Activated CD4-positive, alpha-beta T cell treated with anti-CD3 and anti-CD28 coated beads, Interleukin-2, amount 50 U/mL, for 24 hours (primary cell): ENCODE measurements around the gene ASCC3.

Experiments used
- DNase-seq, 2 donors: peaks; one replicate each; pipeline ENCODE4 v3.0.0-alpha.2; 2020; ENCODE audit warnings: low read depth in 1 of 2, low spot score in 1 of 2

ASCC3 gene

GRCh38 chr6:100467129-100468015, 413.8 kb downstream of the ASCC3 start:
- no peak for DNase-seq

DNA sequence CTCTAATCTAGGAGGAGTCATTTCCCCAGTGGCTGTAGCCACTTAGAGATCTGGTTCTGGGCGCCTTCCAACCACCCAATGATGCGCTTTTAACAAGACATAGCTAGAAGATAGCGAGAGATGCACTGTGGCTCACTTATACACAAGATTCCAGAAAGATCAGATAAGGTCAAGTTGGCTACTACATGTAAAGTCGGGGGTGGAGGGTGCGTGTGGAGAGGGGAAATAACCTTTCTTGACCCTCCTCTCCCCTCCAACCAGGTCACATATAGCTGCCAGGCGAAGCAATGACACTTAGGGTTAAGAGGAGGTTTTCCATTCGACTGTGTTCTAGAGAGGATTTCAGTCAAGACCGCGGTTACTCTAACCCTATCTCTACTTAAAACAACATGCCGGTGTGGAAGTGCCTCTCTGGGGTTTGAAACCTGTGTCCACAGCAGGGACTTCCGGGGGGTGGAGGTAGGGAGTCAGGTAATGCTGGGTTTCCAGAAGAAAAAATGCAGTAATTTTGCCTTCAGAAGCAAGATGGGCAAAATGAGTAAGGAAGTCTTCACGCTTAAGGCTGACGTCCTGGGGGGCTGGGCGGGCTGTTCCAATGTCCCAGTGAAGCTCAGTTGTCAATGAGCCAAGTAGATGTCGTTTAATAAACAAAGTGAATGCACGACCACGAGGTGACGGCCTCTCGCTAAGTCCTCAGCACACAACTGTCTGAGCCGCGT, 414.6 kb downstream of the ASCC3 start:
- DNase-seq, result no peak

DNA sequence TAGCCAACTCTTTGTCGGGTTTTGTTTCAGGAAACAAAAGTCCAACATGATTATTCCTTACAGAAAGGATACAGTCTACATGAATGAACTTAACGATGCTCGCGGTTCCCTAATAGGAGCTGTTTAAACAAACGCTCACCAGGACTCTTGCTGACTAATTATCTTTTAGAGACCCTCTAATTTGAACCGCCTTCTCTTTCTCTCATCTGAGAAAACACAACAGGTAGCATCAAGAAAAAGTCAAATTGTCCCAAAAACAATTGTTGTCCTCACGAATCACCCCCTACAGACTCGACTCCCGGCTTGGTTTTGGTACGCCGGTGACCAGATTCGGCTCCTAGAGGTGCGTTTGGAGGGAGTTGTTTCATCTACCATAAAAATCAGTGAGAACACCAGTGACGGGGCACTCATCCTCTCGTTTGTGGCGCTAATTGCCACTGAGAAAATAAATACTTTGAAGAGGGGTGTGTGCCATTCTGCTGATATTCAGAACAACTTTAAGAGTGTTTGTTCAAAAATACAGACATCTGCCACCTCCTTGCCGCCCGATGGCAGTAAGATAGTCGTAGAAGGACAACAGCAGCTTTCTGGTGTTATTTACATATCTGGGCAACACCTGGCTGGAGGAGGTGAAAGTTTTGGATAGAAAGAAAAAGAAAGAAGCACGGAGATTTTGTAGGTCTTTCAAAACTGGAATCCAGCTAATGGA, 415.3 kb downstream of the ASCC3 start:
- DNase-seq, result no peak

GRCh38 chr6:100464903-100465700, 416.0 kb downstream of the ASCC3 start, which contains the start of gene SIM1:
TSS of gene SIM1 (minus strand) at chr6:100464921. CDS start at chr6:100463468, 1,453 bp downstream.
- no peak for DNase-seq

- no peak for DNase-seq
These were observed 416.8 kb downstream of the ASCC3 start for GRCh38 chr6:100464162-100464851.

DNA sequence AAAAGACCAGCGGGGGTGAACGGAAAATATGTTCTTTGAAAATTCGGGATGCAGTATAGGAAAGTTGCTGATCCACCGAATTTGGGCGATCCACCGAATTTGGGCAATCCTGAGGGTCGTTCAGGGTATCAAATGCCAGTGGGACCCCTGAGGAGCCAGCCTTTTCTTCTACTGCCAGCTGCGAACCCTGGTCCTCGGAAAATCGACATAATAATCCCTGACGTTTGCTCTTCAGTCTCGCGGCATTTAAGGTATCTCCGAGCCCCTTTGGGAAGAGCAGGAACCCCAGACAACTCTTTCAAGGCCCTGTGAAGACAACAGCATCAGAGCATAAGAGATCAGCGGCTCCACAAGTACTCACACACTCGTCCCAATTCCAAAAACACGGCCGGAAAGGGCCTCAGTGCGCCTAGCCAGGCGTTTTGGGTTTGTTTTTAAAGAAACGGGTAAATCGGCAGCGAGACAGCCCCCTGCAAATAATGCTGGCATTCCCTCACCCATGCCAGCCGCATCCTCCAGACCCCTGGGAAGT, 417.4 kb downstream of the ASCC3 start:
- no peak for DNase-seq

GRCh38 chr6:100462706-100463629, 418.2 kb downstream of the ASCC3 start:
- DNase-seq, result no peak

DNA sequence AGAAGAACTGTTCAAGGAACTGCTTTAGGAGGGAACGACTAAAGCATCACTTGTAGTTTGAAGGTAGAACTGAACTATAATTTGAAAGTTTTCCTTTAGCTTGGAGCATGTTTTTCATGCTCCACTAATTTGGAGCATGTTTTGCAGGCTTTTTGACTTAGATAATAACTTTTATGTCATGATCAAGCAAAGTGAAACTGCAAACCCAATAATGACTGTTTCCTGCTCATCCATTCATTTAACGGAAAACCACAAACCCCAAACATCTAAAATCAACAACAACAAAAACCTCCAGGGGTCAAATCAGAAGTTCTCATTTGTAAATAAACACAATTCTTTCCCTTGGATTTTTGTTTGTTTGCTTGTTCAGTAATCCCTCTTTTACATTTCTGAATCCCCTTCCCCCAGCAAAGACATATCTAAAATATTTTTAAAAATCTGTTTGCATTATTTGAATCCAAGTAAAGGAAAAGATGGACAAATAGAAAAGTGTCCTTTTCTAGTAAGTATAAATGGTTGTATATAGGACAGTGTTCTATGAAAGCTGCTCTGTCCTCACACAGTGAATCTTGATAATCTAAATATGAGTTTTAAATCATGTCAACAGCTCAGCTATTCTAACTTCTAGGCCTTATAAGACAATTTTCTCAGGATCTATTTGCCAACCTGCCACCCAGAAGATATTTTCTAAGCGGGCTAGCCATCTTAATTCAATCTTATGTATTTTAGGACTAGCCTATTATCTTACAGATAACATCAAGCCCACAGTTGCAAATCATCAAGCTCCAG, 419.0 kb downstream of the ASCC3 start:
- DNase-seq, result no peak

- no peak for DNase-seq
These were observed 419.7 kb downstream of the ASCC3 start for GRCh38 chr6:100461278-100461916.

- DNase-seq, result no peak
These were observed 420.4 kb downstream of the ASCC3 start for GRCh38 chr6:100460650-100461204.

DNA sequence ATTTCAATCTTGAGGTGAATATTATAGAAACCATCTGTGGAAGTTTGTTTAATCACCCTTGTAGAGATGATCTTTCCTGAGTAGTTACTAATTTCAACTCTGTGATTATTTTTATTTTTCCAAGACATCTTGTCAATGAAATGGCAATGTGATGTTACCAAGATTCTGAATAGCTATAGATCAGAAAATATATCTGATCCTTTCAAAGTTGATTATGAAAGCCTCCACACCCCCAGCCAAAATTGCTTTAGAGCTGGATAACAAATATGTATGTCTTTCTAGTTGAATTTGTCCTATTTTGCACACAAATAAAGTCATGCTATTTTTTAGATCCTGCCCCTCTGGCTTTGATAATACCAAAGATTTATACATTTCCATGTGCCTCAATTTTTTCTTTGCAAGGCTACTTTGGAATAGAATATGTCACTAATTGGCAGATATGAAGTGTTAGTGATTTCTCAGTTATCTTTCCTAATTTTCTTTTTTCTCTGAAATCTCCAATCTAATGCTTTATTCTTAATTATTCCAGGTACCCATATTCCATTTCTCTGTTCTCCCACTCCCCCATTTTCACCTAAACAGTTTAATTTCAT, 421.4 kb downstream of the ASCC3 start:
- no peak for DNase-seq

DNA sequence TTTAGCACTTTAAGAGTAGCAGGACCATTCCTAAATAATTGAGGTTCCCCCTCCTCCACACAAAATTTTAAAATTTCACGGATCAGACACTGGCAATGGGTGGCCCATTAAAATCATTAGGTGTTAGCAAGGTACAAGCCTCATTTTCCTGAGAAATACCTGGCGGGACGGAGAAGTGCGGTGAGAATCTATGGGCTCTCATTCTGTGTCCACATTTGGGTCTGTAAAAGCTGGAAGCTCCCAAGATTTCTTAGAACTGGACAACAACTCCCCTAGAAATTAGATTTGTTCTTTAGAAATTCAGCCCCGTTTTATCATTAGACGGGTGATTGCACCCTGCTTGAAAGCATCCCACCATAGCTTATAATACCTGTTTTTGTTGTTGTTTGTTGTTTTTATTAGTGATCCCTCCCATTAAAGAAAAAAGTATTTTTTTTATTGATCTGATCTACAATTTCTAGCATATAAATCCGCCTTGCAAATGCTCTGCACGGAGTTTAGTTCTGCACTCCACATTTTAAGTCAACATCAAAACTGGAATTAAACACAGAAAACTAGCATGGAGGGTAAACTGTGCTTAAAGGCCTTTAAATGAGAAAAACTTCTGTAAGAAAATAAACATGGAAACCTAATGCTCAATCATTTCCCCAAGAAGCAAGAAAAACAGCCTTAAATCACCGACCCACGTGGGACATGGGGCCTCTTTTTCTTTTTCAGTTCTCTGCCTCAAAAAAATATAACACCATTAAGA, 422.1 kb downstream of the ASCC3 start:
- no peak for DNase-seq
